ENCODE measurements around the gene AMPD3. TPM values are rescaled to one million over a fixed set of nuclear protein-coding genes. Genes with fewer than 3 reads are reported as not detected.
A peak's percentile ranks its signal among the peaks of the same experiment; 100 is the strongest.

Gene AMPD3
- total RNA-seq (2021) (16.5 and 17.4 TPM in 2 replicates), Bru-seq, nascent RNA (percentile 58 among the genes with signal in this experiment), BruChase-seq, experiment 1, labeled RNA remaining after a 2-hour chase (percentile 58 among the genes with signal in this experiment), BruChase-seq, experiment 2, labeled RNA remaining after a 6-hour chase (percentile 56 among the genes with signal in this experiment)
- long read RNA-seq, partial matches to known transcripts: 1 of 1 reads
- long read RNA-seq, other reads (novel, unspliced or antisense): 0 of 1 reads

- TF ChIP-seq EZH2 (IDR thresholded peaks at IDR 0.05; ENCODE audit: low read depth): no peak
- no peak for TF ChIP-seq CTCF (conservative IDR thresholded peaks at IDR 0.05)
- H3K4me3 ChIP-seq: peak within 1 kb of the TSS; percentile 57
These were observed at the start of gene AMPD3 for GRCh38 chr11:10454878-10455631. TSS of gene AMPD3 (plus strand) at chr11:10455264. CDS start at chr11:10461520, 6,256 bp downstream.

GRCh38 chr11:10405865-10406592 is 49.0 kb upstream of the AMPD3 start:
- H3K9me3 ChIP-seq (ENCODE audit: insufficient read depth, low read depth): no peaks in the 10 kb centered on the region
- no peaks in the 10 kb centered on the region for H3K9me2 ChIP-seq (ENCODE audit: insufficient read depth)
- no peak overlapping the region for H2AFZ ChIP-seq
- intact Hi-C loops (cut with micrococcal nuclease; ENCODE audit: unreplicated experiment): loop anchor here (1.0 to 5.0 kb wide), 5 partner anchors 44 to 329 kb away; no protein-coding TSS in a partner anchor
- no peaks in the 10 kb centered on the region for H3K79me2 ChIP-seq (ENCODE audit: low read depth)
- no TSS peak for BruUV-seq (replicated peaks)
- TF ChIP-seq CTCF (conservative IDR thresholded peaks at IDR 0.05) (peak; percentile 68), EZH2 (IDR thresholded peaks at IDR 0.05; ENCODE audit: low read depth) (no peak)
- no peaks in the 10 kb centered on the region for H3K27me3 ChIP-seq (ENCODE audit: insufficient read depth, low read depth)
- H3K4me1 ChIP-seq (replicated peaks; ENCODE audit: insufficient read depth): peaks cover 17% of the 10 kb centered on the region
- H3K4me3 ChIP-seq: no peak overlapping the region
- no peak overlapping the region for H3K4me2 ChIP-seq
- peaks cover 8% of the 10 kb centered on the region; the same call in 1 of the 2 replicates for H3F3A ChIP-seq (ENCODE audit: insufficient read depth, low read depth)
- no peaks in the 10 kb centered on the region for H3K36me3 ChIP-seq (ENCODE audit: low read depth)
- H4K20me1 ChIP-seq (ENCODE audit: insufficient read depth): no peaks in the 10 kb centered on the region
- DNase-seq: peak; percentile 37 to 72
- ChIA-PET CTCF (interaction anchor here (0.6 to 1.1 kb wide), 3 partner anchors 46 to 330 kb away, joined by 3 to 5 read pairs (median 4); no protein-coding TSS in a partner anchor), POLR2A (ENCODE audit: unreplicated experiment) (interaction anchor here (0.8 kb wide), 1 partner anchor 101 kb away, joined by 16 read pairs; the partner anchor contains the start of gene ADM)
- H3K27ac ChIP-seq: peak overlapping the region; percentile 87

More at GRCh38 chr11:10454878-10455631, at the start of gene AMPD3:
- DNase-seq: peak; percentile 47 to 86
- H3K27me3 ChIP-seq (ENCODE audit: insufficient read depth, low read depth): no peaks in the 10 kb centered on the region
- peak within 1 kb of the TSS; percentile 79 for H3K27ac ChIP-seq
- H3K79me2 ChIP-seq (ENCODE audit: low read depth): peaks cover 20% of the 10 kb centered on the region
- no peaks in the 10 kb centered on the region for H4K20me1 ChIP-seq (ENCODE audit: insufficient read depth)
- no peaks in the 10 kb centered on the region for H3K36me3 ChIP-seq (ENCODE audit: low read depth)
- no TSS peak for BruUV-seq (replicated peaks)
- ChIA-PET CTCF (interaction anchor here (0.6 to 1.2 kb wide), 4 partner anchors 33 to 200 kb away, joined by 3 to 9 read pairs (median 4); no protein-coding TSS in a partner anchor), POLR2A (ENCODE audit: unreplicated experiment) (interaction anchor here (0.5 to 0.7 kb wide), 5 partner anchors 28 to 283 kb away, joined by 4 to 21 read pairs (median 6); partner anchors contain the start of gene ADM)
- peak within 1 kb of the TSS; percentile 87 for H3K4me2 ChIP-seq
- peaks cover 18% of the 10 kb centered on the region for H3F3A ChIP-seq (ENCODE audit: insufficient read depth, low read depth)
- no peaks in the 10 kb centered on the region for H3K9me3 ChIP-seq (ENCODE audit: insufficient read depth, low read depth)
- H2AFZ ChIP-seq: peak within 1 kb of the TSS; percentile 31
- no peaks in the 10 kb centered on the region for H3K9me2 ChIP-seq (ENCODE audit: insufficient read depth)
- peaks cover 54% of the 10 kb centered on the region for H3K4me1 ChIP-seq (replicated peaks; ENCODE audit: insufficient read depth)
- intact Hi-C loops (cut with micrococcal nuclease; ENCODE audit: unreplicated experiment): loop anchor here (1.0 to 2.0 kb wide), 2 partner anchors 33 to 152 kb away; no protein-coding TSS in a partner anchor

- Histone ChIP-seq H3K4me1 (replicated peaks; ENCODE audit: insufficient read depth) (peaks cover 17% of the 10 kb centered on the region), H4K20me1 (ENCODE audit: insufficient read depth) (no peaks in the 10 kb centered on the region), H3K9me3 (ENCODE audit: insufficient read depth, low read depth) (no peaks in the 10 kb centered on the region), H3K9me2 (ENCODE audit: insufficient read depth) (no peaks in the 10 kb centered on the region), H3K27me3 (ENCODE audit: insufficient read depth, low read depth) (no peaks in the 10 kb centered on the region), H3K4me3 (no peak overlapping the region), H3K27ac (peak overlapping the region; percentile 87), H3K4me2 (peak overlapping the region; percentile 44; the same call in 1 of the 2 replicates), H3F3A (ENCODE audit: insufficient read depth, low read depth) (peaks cover 8% of the 10 kb centered on the region; the same call in 1 of the 2 replicates), H2AFZ (no peak overlapping the region), H3K36me3 (ENCODE audit: low read depth) (no peaks in the 10 kb centered on the region), H3K79me2 (ENCODE audit: low read depth) (no peaks in the 10 kb centered on the region)
- peak; percentile 14 to 87 for DNase-seq
- intact Hi-C loops (cut with micrococcal nuclease; ENCODE audit: unreplicated experiment): loop anchor here (5.0 kb wide), 2 partner anchors 80 to 105 kb away; no protein-coding TSS in a partner anchor
- ChIA-PET POLR2A (ENCODE audit: unreplicated experiment) (no interaction called here), CTCF (interaction anchor here (0.6 to 0.7 kb wide), 2 partner anchors 45 to 81 kb away, joined by 3 to 5 read pairs; no protein-coding TSS in a partner anchor)
- TF ChIP-seq CTCF (conservative IDR thresholded peaks at IDR 0.05): no peak
- no peak for TF ChIP-seq EZH2 (IDR thresholded peaks at IDR 0.05; ENCODE audit: low read depth)
- BruUV-seq (replicated peaks): no TSS peak
These were observed 48.0 kb upstream of the AMPD3 start for GRCh38 chr11:10407055-10407454.
